Measurements from ENCODE around the gene TSPAN11.

TSPAN11 gene

DNA sequence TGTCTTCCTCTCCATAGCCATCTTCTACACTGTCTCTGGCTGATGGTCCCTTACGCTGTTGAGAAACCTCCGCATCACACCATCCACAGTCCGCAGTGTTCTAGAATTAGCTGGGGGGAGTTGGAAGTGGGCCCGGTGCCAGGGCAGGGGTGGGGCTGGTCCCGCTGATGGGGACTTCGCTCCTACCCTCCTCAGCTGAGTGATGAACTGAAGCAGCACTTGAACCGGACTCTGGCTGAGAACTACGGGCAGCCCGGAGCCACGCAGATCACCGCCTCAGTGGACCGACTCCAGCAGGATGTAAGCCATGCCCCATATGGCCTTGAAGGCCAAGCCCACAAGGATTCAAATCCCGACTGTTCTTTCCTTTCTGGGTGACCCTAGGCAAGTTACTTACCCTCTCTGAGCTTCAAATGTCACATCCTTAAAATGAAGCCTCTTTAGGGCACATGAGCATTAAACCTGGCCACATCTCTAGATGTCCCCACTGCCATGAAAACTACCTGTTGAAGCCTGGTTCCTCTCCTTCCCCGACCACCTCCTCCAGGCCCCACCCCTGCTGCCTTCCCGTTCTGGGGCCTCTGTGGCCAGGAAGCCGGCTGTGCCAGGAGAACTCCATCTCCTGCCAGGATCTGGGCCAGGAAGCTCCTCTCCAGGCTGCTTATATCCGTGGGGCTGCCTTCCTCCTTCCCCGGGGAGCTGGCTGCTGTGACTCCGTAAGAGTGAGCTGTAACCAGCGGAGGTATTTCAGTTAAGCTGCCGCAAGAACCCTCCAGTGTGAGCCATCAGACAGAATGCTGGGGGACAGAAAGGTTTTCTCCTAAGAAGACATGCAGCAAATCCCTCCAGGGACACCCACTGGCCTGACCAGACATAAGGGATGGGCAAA is 53.1 kb downstream of the TSPAN11 start:
- no peak for DNase-seq (ENCODE audit: low read depth in 2 of 2)

DNA sequence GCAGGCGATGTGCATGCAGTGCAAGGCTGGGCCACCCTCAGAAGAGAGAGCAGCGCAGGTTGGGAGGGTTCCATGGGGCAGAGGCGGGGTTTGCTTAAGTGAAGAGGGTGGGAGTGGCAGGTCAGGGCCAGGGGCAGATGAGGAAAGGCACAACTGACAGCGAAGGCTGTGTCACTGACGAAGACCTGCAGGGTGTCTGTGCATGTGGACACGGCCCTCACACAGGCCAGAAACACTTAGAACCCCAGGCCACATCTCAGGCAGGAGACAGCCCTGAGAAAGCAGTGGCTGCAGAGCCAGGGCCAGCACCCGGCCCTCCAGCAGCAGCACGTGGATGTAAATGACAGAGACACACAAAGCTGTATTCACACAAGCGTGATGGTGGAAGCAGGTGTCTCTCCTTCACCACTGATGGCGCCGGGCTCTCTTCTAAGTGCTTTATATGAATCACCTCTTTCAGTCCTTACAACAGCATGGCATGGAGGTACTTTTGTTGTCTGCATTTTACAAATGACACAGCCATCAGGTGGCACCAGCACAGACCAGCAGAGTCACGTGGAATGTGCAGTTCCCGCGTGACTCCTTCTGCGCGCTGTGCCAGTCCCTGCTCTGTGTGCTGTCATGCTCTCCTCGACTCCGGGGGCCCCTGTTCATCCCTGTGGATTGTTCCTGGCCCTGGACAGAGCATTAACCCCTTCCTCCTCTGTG is 54.6 kb downstream of the TSPAN11 start:
- no peak for DNase-seq (ENCODE audit: low read depth in 2 of 2)

DNA sequence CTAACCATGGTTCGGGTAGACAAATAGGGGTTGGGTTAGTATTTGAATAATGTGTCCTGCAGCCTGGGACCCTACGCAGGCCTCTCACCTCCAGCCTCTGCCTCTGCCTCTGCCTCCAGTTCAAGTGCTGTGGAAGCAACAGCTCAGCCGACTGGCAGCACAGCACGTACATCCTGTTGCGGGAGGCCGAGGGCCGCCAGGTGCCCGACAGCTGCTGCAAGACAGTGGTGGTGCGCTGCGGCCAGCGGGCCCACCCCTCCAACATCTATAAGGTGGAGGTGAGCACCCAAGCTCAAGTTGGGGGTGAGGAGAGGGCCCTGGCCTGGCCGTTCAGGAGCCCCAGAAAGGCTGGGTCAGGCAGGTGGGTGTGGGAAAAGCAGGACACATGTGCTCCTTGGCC is 55.9 kb downstream of the TSPAN11 start:
- DNase-seq (ENCODE audit: low read depth in 2 of 2), result no peak

DNA sequence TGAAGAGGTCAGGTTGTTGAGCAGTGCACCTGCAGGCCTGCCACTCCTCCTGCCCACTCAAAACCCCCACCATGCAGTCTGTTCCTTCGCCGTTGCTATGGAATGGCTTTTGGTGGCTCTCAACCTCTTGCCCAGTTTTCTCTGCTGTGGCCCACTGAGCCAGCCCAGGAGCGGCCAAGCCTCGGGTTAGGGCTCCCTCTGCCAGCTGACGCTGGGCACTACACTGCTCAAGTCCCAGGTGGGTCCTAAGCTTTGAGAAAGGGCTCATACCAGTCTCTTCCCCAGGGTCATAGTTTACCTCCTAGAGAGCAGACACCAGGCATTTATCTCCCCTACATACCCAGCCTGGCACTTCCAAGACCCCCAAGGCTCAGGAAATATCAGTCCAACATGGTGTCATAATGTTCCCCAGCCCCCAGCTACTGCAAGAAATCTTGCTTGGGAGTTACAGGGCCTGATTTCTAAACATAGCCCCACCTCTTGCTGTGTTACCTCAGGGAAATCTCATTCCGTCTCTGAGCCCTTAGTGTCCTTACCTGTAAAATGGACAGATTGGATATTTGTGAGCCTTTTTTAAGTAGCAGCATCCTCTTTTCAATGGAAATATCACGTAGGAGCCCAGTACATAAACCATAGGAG is 59.4 kb downstream of the TSPAN11 start:
- DNase-seq (ENCODE audit: low read depth in 2 of 2), result no peak

DNA sequence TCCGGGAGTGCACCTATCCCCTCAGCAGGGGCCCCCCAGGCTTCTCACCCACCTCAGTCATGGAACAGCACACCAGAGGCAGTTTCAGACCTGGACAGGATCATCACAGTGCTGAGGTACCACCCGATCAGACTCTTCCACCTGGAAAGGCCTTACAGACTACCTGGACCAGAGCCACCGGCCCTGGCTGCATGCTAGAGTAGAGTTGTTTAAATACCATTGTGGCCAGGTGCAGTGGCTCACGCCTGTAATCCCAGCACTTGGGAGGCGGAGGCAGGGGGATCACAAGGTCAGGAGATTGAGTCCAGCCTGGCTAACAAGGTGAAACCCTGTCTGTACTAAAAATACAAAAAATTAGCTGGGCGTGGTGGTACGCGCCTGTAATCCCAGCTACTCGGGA is 61.5 kb downstream of the TSPAN11 start:
- no peak for DNase-seq (ENCODE audit: low read depth in 2 of 2)

DNA sequence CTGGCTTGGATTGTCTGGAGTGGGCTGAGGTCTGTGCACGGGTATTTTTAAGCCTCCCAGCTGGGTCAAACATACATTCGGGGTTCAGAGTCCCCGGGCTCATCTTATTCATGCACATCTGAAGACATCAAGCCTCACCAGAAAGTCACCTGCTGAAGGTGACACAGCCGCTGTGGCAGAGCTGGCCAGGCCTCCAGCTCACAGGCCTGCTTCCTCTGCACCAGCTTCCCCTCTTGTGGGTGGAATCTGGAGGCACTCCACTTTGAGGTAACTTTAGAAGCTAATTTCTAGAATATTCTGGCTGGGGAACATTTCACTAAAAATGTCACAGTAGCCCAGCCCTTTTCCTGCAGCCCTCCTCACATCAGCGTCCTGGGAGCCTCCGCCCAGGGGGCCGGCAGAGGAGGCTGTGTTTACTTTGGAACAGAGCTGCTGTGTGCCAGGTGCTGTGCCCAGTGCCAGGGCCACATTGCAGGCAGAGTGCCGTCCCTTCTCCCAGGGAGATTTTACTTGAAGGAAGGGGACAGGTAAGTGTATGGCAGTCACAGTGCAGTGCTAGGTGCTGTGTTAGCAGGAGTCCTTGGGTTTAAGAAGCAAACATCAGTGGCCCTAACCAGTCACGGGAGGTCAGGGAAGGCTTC is 62.2 kb downstream of the TSPAN11 start:
- DNase-seq (ENCODE audit: low read depth in 2 of 2), result no peak

DNA sequence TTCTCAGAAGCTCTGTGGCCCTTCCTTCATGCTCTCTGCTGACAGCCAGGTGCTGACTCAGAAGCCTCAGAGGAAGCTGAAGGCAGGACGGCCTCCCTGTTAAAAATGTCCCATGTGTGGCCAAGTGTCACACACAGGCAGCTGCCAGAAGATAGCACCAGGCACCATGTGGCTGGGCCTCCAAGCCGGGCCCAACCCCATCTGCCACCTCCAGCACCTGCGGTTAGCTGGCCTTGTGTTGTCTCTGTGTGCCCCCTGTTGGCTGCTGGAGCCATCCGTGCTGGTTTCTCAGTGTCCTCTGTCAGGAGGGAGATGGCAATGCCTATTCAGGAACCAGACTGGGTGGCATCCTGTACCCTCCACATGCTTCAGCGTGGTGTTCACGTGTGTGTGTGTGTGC is 63.2 kb downstream of the TSPAN11 start:
- DNase-seq (ENCODE audit: low read depth in 2 of 2), result no peak

DNA sequence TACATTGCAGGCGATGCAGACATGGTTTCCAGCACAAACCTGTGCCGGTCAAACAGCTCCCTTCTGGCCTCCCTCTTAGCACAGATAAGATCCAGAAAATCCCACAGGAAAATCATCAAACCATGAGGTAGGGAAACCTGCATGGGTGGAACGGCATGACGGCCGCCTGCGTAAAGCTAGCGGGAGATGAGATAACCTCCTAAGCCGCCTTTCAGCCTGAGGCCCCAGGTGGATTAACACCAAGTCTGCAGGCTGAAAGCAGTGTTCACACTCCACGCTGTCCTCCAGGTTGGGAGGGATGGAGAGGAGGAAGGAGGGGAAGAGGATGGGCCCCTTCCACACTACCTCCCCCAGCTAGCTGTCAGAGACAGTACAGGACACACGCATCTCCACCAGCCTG is 63.8 kb downstream of the TSPAN11 start:
- no peak for DNase-seq (ENCODE audit: low read depth in 2 of 2)

DNA sequence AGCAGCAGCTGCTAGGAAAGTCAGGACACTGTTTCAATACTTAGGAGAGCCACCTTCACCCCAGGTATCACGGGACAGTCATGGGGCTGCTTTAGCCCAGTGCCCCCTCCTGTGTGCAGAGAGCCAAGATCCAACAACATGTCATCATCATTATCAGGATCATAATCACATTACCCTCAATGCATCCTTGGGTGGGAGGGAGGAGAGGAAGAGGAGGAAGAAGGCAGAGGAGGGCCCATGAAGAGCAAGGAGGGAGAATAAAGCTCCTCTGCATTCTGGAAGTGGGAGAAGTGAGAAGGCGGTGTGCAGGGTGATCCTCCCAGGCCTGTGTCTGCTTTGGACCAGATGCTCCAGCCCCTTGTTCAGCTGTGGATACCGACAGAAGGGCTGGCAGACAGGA is 64.2 kb downstream of the TSPAN11 start:
- DNase-seq (ENCODE audit: low read depth in 2 of 2), result no peak

DNA sequence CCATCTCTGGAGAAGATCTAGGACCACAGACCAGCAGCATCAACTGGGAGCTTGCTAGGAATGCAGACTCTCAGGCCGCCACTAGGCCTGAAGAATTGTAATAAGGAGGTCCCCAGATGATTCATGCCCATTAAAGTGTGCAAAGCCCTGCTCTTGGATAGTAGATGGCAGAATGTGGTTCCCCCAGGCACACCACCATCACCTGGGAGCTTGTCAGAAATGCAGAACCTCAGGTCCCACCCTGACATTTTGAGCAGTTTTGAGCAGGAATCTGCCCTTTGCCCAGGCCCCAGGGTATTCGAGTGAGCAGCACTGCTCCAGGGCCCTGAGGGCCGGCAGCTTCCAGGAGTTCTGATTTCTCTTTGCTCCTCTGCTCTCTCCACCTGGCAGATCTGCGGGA is 64.9 kb downstream of the TSPAN11 start:
- no peak for DNase-seq (ENCODE audit: low read depth in 2 of 2)

DNA sequence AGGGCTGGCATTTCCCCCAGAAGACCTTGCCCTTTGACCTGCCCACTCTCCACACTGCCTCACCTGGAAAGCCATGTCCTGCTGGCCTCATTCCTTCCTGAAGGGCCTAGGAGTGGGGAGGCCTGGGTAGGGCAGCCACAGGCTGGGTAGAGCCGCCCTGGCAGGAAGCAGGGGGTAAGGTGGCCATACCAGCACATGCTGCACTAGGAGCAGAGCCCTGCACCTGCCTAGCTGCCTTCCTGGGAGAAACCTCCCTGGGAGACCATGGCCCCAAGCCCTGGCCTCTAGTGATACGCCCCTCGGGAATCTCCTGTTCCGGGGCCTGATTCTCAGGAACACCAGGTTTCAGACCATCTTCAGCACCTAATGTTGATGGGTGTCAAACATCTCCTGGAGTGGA is 65.8 kb downstream of the TSPAN11 start:
- no peak for DNase-seq (ENCODE audit: low read depth in 2 of 2)

DNA sequence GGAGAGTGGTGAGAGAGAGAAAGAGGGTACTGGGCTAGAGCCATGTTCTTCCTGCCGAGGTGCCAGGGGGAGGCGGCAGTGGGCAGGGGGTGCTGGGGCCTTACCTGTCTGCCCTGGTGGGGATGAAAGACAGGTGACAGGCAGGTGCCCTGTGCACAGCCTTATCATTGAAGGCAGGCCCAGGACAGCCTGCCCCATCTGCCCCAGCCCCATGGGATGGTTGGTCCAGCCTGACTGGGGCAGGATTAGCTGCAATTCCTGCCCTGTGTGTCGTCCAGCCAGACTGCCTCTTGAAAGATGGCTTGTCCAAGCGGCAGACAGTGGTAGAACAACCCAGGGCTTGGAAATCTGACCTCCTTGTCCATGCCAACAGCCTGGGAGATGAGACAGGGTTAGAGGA is 67.2 kb downstream of the TSPAN11 start:
- DNase-seq (ENCODE audit: low read depth in 2 of 2), result no peak

DNA sequence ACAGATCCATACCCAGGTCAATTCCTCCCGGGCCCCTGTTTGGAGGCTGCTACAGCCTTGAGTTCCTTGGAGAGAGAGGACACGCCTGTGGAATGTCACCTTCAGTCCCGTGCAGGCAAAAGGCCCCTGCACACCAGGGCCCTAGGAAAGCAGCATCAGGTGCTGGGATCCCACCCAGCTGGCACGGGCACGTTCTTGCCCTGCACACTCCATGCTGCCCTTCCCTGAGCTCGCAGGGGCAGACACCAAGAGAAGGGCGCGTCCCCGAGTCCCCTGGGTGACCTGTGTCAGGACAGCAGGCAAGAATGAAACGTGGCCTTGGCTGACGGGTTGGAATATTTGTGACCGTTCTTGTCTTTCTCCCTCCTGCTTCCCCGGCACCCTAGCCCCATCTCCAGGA is 67.7 kb downstream of the TSPAN11 start:
- DNase-seq (ENCODE audit: low read depth in 2 of 2), result no peak

DNA sequence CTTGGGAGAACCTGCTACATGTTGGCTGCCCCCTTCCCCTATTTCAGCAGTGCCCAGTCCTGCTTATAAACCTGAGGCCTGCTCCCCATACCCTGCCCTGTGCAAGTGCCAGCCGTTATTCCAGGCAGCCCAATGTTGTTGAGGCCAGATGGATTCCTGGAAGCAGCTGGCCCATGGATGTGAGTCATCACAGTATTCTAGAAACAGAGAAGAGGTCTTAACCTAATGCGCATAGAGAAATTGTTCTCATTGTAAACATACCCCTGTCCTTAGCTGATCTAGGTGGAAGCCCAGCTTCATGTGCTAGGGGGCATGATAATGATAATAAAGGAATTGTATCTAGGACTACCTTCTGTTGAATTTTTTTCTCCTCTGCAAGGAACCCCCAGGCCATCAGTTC is 69.7 kb downstream of the TSPAN11 start:
- no peak for DNase-seq (ENCODE audit: low read depth in 2 of 2)

DNA sequence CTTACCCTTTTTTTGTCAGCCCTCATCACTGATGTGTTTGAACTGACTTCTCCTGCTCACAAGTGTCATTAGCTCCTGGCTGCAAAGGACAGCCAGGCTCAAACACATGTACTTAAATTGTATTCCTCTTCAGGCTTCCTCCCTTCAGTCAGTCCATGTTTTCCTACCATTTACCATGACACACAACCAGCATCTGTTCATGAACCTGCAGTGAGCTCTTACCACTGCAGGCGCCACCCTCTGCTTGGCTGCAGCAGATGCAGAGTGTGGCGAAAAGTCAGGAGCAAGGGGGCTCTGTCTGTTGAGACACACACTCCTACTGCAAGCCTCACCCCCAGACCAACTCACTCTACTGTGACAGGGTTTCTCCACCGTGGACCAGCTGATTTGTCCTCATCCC is 70.2 kb downstream of the TSPAN11 start:
- no peak for DNase-seq (ENCODE audit: low read depth in 2 of 2)

DNA sequence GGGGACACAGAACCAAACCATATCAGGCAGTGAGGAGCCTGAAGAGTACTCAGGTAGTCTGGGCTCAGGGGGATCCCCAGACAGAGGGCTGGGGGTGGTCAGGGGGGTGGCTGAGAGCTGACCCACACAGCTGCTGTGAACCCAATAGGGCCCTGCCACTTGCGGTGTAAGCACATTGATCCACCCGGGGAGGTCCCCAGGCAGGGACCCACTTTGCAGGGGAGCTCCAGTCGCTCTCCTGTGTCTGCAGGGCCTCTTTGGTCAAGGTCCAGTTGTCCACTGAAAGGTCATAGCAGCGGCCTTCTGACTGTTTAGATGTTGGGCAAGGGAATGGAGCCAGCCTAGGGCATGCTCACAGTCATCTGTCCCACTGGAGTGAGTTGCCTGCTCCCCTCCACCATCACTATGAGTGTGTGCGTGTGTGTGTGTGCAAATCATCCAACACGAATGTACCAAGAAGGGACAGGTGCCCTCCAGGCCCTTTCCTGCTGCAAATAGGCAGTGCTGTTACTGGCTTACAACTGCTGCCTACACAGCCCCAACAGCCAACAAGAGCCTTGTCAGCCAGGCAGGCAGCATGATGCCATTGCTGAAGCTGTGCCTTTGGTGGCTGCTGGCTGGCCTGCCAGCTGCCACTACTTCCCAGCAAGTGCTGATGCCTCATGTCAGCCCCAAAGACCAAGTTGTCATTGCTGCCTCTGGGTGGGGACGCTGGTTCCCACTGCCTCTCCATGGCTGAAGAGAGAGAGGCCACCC is 71.3 kb downstream of the TSPAN11 start:
- DNase-seq (ENCODE audit: low read depth in 2 of 2), result no peak

DNA sequence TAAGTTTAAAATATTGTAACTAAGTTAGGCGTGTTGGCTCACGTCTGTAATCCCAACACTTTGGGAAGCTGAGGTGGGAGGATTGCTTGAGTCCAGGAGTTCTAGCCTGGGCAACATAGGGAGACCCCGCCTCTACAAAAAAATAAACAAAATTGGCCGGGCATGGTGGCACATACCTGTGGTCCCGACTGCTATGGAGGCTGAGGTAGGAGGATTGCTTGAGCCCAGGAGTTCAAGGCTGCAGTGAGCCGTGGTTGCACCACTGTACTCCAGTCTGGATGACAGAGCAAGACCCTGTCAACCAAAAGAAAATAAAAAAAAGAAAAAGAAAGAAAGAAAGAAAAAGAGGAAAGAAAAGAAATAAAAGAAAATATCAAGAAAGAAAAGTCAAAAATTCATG is 72.5 kb downstream of the TSPAN11 start:
- DNase-seq (ENCODE audit: low read depth in 2 of 2), result no peak

DNA sequence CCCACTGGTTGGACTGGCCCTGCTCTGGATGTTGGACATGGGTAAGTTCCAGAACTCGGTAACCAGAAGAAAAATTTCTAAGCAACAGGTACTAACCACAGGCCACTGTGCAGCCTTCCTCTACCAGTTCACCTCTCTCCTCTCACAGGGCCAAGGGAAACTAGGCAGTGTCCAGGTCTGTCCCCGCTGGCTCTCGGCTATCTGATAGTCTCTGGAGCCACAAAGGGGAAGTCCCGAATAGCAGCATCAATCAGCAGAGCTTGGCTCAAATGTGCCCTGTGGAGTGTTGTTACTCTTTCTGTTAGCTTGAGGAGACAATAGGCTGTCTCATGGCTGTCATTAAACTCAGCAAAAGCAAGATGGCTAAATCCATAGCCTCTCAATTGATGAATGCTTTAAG is 73.2 kb downstream of the TSPAN11 start:
- no peak for DNase-seq (ENCODE audit: low read depth in 2 of 2)

DNA sequence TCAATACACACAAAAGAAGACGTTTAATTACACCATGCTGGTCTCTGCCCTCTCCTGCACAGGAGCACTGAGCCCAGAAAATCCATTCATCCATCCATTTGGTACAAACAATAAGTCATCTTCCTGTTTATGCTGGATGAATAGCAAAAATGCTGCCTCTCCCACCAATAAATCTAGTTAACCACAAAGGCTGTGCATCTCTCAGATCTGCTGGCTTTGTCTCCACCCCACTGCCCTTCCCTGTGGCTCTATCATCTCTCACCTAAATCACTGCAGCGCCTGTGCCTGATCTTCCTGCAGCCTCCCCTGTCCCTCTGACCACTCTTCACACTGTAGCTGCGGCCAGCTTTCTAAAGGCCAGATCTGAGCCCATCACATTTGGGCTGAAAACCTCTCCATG is 74.2 kb downstream of the TSPAN11 start:
- DNase-seq (ENCODE audit: low read depth in 2 of 2), result no peak

DNA sequence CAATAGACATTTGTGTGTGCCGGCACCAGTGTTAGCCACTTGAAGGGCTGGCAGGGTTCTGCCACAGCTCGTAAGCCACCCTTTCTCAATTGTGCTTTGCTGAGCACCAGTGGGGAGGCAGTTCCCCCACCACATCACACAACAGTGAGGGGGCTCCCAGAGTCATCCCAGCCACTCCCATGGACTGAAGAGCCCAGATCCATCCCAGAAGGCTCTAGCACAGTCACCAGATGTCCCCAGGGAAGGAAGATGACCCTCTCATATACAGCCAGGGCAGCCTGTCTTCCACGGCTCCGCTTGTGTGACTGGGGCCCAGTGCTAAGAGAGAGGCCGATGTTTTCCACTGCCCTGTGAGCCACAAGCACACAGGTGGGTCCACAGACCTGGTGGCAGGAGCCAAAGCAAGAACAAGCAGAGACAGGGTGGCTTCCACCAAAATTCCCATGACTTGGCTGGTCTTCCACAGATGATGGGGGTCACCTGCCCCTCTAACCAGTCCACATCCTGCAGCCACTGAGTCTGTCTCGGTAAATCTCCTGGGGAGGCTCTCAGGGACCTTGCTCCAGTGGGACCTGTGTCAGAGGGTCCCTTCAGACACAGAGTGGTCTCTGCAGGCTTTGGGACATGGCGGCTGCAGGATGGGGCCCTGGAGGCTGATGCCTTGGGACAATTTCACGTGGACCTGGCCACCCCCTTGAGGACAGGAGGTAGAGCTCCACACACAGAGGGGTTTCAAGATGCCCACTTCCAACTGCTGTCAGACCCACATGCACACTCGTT is 75.2 kb downstream of the TSPAN11 start:
- no peak for DNase-seq (ENCODE audit: low read depth in 2 of 2)

DNA sequence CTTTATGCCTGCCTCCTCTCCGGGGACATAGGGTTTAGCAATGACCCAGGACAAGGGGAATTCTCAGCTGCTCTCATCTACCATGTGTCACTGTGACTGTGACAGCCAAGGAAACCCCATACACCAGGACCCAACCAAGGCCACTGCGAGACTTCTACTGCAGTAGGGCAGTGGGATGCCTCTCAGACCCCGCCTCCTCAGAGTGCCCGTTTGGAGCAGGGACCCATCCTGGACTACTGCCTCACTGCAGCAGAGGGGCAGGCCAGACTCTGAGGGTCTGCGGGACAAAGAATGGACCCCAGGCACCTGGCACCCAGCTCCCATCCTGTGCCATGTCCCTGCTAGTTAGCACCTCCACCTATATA is 75.8 kb downstream of the TSPAN11 start:
- no peak for DNase-seq (ENCODE audit: low read depth in 2 of 2)

Measured in stimulated activated CD8-positive, alpha-beta memory T cell treated with anti-CD3 and anti-CD28 coated beads, Interleukin-7, amount 100 ng/mL, for 1 hour (primary cell).